Epithelial cell of prostate (primary cell): ENCODE data around the gene SERF1A.
"Not testable (repeated sequence)": the region's sequence is repeated elsewhere in the genome, so short reads cannot be mapped to it uniquely, and the experiment has no call there.

Experiments
- DNase-seq: peaks from one replicate; pipeline ENCODE4 v3.0.0-alpha.2; 2011; ENCODE audit warnings: low read depth, low spot score
- H3K27ac ChIP-seq: fragments of 450-650 bp; 2 replicates; pipeline ENCODE4 v1.5.1; 2017; ENCODE audit warnings: mild to moderate bottlenecking

SERF1A gene

DNA sequence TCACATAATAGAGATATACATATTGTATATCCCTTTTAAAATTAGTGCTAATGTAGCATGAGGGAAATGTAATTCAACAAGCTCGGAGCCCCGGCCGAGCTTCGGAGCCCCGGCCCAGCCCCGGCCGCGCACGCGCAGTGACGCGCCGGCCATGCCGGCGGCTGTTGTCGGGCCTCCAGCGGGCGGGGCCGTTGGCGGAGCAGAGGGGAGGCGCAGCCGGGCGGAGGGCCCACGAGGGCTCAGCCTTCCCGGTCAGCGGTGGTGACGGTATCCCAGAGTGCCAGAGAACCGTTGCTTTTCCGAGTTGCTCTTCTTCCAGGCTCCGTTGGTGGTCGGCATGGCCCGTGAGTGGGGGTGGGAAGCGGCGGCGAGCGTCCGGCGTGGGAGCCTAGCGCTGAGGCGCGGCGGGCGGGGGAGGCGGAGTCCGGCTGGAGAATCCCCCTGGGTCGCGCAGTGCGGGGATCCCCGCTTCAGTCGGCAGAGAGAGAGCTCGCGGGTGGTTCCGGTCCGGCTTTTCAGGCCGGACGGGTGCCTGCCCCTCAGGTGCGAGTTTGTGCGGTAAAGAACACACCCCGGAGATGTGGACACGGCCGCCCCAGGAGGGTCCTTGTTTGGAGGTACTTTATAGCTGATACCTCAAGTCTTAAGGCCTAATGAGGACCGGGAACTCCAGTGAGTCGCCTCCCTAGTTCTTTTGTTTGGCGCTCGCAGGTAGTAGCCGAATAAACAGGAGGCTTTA, at the start of gene SERF1A:
Gene SERF1A (plus strand): TSS at position 137 of the 739 bp plus-strand sequence. CDS start 201 bp downstream, at position 338.
- H3K27ac ChIP-seq, DNase-seq: not testable (repeated sequence)

DNA sequence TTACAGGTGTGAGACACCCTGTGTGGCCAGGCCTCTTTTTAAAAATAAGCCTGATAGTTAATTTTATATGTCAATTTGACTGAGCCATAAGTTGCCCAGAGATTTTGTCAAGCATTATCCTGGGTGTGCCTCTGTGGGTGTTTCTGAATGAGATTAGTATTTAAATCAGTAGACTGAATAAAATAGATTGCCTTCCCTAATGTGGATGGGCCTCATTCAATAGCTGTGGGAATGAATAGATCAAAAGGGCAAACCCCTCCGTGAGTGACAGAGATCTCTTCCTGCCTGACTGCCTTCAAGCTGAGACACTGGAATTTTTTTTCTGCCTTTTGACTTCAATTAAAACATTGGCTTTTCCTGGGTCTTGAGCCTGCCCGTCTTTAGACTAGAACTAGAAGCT, 33.7 kb upstream of the SERF1A start:
- not testable (repeated sequence) for DNase-seq, H3K27ac ChIP-seq

GRCh38 chr5:70870626-70871025, 29.8 kb upstream of the SERF1A start:
- H3K27ac ChIP-seq, DNase-seq: not testable (repeated sequence)

- not testable (repeated sequence) for DNase-seq, H3K27ac ChIP-seq
Measured at GRCh38 chr5:70896076-70896475, 4.4 kb upstream of the SERF1A start.

DNA sequence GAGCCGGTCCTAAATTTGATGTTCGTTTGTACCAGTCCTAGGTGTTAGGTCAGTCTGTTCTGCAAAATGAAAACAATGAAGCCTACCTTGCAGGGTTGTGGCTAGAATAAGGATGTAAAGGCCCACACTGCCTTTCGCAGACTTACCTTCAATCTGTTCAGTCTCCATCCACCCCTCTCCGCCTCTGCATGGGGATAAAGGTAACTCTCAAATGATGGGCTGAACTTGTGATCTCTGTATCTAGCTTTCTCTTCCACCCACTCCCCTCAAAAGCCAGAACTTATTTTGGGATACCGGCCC, 753 bp downstream of the SERF1A start:
- not testable (repeated sequence) for H3K27ac ChIP-seq, DNase-seq

GRCh38 chr5:70906624-70907023, 6.2 kb downstream of the SERF1A start:
- DNase-seq, H3K27ac ChIP-seq: not testable (repeated sequence)

- not testable (repeated sequence) for DNase-seq, H3K27ac ChIP-seq
Measured at GRCh38 chr5:70916829-70917228, 16.4 kb downstream of the SERF1A start.

- DNase-seq, H3K27ac ChIP-seq: not testable (repeated sequence)
Measured at GRCh38 chr5:70925211-70925562, 24.7 kb downstream of the SERF1A start.

DNA sequence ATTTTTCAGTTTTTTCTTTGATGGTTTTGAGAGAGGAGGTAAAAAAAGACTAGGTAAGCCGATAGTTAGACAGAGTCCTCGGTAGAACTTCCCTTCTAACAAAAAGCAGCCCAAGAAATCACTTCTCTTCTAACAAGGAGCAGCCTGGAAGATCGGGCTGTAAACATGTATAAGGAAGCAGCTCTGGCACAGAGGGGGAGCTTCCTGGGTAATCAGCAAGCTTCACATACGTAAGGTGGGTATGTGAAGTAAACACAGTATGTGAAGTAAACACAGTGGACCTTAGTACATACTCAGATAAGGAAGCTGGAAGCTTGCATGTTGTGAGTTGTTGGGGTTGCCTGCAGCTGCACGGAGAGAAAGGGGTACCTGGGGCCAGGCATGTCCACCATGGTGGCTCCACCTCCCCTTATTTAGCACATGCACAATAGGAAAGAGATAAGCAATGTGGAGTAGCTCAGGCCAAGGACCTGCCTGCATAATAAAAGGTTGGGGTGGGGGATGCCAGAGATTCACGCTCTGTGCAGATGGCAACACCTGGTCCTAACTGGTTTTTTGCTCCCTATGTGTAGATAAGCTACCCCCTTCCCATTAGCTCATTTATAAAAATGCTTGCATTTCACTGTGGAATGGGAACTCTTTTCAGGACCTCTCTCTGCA, 31.4 kb downstream of the SERF1A start:
- H3K27ac ChIP-seq, DNase-seq: not testable (repeated sequence)

- DNase-seq, H3K27ac ChIP-seq: not testable (repeated sequence)
Measured at GRCh38 chr5:70932560-70932959, 32.1 kb downstream of the SERF1A start.

DNA sequence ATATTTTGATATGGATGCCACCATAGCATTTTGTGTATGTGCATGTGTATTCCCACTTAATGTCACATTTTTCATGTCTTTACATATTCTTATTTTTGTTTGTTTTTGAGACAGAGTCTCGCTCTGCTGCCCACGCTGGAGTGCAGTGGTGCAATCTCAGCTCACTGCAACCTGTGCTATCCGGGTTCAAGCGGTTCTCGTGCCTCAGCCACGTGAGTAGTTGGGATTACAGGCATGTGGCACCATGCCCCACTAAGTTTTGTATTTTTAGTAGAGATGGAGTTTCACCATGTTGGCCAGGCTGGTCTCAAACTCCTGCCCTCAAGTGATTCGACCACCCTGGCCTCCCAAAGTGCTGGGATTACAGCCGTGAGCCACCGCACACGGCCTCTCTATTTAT, 52.6 kb downstream of the SERF1A start:
- not testable (repeated sequence) for H3K27ac ChIP-seq, DNase-seq
